GM12891 (cell line): Measurements from ENCODE around the gene SLC15A5.

Experiments
- DNase-seq: peaks from one replicate; pipeline ENCODE4 v3.0.0; 2011; ENCODE audit warnings: low spot score; ENCODE audit not compliant: insufficient read length
- FAIRE-seq: peaks from 2 replicates; lab custom pipeline; 2011; peaks lifted over from hg19 to GRCh38; lab: Jason Lieb, UNC
- PAX5 ChIP-seq: IDR thresholded peaks from 2 replicates; pipeline ENCODE4 v1.6.1; 2011; ENCODE audit warnings: low read length, moderate library complexity, mild to moderate bottlenecking; ENCODE audit not compliant: insufficient read depth, severe bottlenecking
- POLR2A ChIP-seq: IDR thresholded peaks from 2 replicates; pipeline ENCODE4 v1.6.1; 2011; ENCODE audit warnings: low read depth, low read length, control low read depth
- POLR2AphosphoS5 ChIP-seq: IDR thresholded peaks from 2 replicates; pipeline ENCODE4 v1.6.1; 2011; ENCODE audit warnings: low read depth, low read length, control low read depth
- POU2F2 ChIP-seq: IDR thresholded peaks from 2 replicates; pipeline ENCODE4 v1.6.1; 2011; ENCODE audit warnings: low read depth, mild to moderate bottlenecking, control low read depth, low read length, moderate library complexity
- SPI1 ChIP-seq: IDR thresholded peaks from 2 replicates; pipeline ENCODE4 v1.6.1; 2011; ENCODE audit warnings: low read depth, low read length, control low read depth
- TAF1 ChIP-seq: IDR thresholded peaks from 2 replicates; pipeline ENCODE4 v1.6.1; 2011; ENCODE audit warnings: low read depth, low read length, control low read depth

SLC15A5 gene

GRCh38 chr12:16300122-16300521 lies 22.6 kb upstream of the SLC15A5 start:
- FAIRE-seq, result no peak

GRCh38 chr12:16299403-16299802 lies 21.9 kb upstream of the SLC15A5 start:
- no peak for FAIRE-seq

More at GRCh38 chr12:16300122-16300521, 22.6 kb upstream of the SLC15A5 start:
- DNase-seq, result no peak
- no peak for TF ChIP-seq TAF1
- no peak for TF ChIP-seq PAX5
- TF ChIP-seq SPI1, result no peak
- TF ChIP-seq POU2F2, result no peak
- TF ChIP-seq POLR2AphosphoS5, result no peak
- no peak for TF ChIP-seq POLR2A

GRCh38 chr12:16297521-16297920 lies 20.0 kb upstream of the SLC15A5 start:
- DNase-seq (no peak), FAIRE-seq (no peak)
- TF ChIP-seq TAF1, result no peak
- no peak for TF ChIP-seq PAX5
- no peak for TF ChIP-seq POLR2AphosphoS5
- no peak for TF ChIP-seq SPI1
- TF ChIP-seq POU2F2, result no peak
- no peak for TF ChIP-seq POLR2A

More at GRCh38 chr12:16299403-16299802, 21.9 kb upstream of the SLC15A5 start:
- TF ChIP-seq PAX5 (no peak), POLR2A (no peak), POLR2AphosphoS5 (no peak), TAF1 (no peak), SPI1 (no peak), POU2F2 (no peak)
- no peak for DNase-seq

GRCh38 chr12:16294376-16294956 lies 17.0 kb upstream of the SLC15A5 start:
- TF ChIP-seq POU2F2, result no peak
- TF ChIP-seq POLR2A, result no peak
- no peak for TF ChIP-seq TAF1
- TF ChIP-seq PAX5, result no peak
- TF ChIP-seq POLR2AphosphoS5, result no peak
- TF ChIP-seq SPI1, result no peak
- FAIRE-seq, result no peak
- DNase-seq, result no peak

GRCh38 chr12:16291032-16291431 lies 13.5 kb upstream of the SLC15A5 start:
- FAIRE-seq, result no peak
- DNase-seq, result no peak
- TF ChIP-seq POLR2AphosphoS5 (no peak), PAX5 (no peak), POLR2A (no peak), POU2F2 (no peak), SPI1 (no peak), TAF1 (no peak)

- FAIRE-seq (no peak), DNase-seq (no peak)
- no peak for TF ChIP-seq POLR2A
- no peak for TF ChIP-seq PAX5
- no peak for TF ChIP-seq POLR2AphosphoS5
- no peak for TF ChIP-seq SPI1
- no peak for TF ChIP-seq POU2F2
- TF ChIP-seq TAF1, result no peak
These were observed 8.1 kb upstream of the SLC15A5 start for GRCh38 chr12:16285586-16285985.

- no peak for TF ChIP-seq POLR2A
- no peak for DNase-seq
- FAIRE-seq, result no peak
These were observed 5.5 kb upstream of the SLC15A5 start for GRCh38 chr12:16282978-16283377.

GRCh38 chr12:16282081-16282480 lies 4.6 kb upstream of the SLC15A5 start:
- FAIRE-seq, result no peak
- no peak for DNase-seq
- TF ChIP-seq TAF1 (no peak), POU2F2 (no peak), POLR2AphosphoS5 (no peak), SPI1 (no peak)

GRCh38 chr12:16281157-16281556 lies 3.7 kb upstream of the SLC15A5 start:
- FAIRE-seq (no peak), DNase-seq (no peak)
- TF ChIP-seq PAX5, result no peak
- TF ChIP-seq POLR2AphosphoS5, result no peak
- TF ChIP-seq POU2F2, result no peak
- TF ChIP-seq TAF1, result no peak
- TF ChIP-seq POLR2A, result no peak
- TF ChIP-seq SPI1, result no peak

- DNase-seq, result no peak
- TF ChIP-seq POLR2A (no peak), TAF1 (no peak), PAX5 (no peak), POU2F2 (no peak), SPI1 (no peak), POLR2AphosphoS5 (no peak)
- no peak for FAIRE-seq
These were observed 5.3 kb downstream of the SLC15A5 start for GRCh38 chr12:16272222-16272621.

- no peak for DNase-seq
- TF ChIP-seq POLR2A (no peak), POLR2AphosphoS5 (no peak)
- no peak for FAIRE-seq
These were observed 6.4 kb downstream of the SLC15A5 start for GRCh38 chr12:16271062-16271461.
